Inferior parietal cortex (tissue), 1 donor: ENCODE measurements around the gene ARL5B.
A peak's percentile ranks its signal among the peaks of the same experiment; 100 is the strongest.
"Not testable (repeated sequence)": the region's sequence is repeated elsewhere in the genome, so short reads cannot be mapped to it uniquely, and the experiment has no call there.

ENCODE experiments used
- DNase-seq: peaks from one replicate; pipeline ENCODE4 v3.0.0-alpha.2; 2016; ENCODE audit errors: extremely low spot score

Gene ARL5B, protein sequence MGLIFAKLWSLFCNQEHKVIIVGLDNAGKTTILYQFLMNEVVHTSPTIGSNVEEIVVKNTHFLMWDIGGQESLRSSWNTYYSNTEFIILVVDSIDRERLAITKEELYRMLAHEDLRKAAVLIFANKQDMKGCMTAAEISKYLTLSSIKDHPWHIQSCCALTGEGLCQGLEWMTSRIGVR

DNA sequence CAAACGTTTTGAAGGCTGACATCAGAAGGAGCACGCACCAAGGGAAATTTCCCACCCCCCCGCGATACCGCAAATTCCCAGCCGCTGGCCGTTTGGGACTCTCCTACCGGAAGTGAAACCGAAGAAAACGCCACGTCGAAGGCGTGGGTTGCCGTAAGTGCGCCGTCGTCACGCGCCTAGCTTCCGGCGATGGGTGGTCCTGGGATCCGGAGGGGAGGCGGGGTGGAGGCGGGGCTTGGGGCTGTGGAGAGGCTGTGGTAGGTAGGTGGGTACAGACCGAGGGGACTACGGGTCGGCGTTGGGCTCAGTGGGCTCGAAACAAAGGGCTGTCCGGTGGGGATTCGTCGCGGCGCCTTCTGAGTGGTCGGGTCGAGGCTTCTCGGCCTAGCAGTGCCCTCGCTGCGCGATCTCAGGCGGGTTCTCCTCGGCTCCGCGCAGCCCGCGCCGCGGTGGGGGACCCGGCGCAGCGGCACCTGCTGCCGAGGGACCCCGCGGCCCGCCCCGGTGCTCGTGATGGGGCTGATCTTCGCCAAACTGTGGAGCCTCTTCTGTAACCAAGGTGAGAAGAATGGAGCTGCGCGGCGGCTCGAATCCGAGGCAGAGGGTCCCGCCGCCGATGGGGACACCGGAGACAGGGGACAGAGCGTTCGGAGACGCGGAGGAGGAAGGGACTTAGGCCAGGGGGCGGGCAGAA, at the start of gene ARL5B:
Gene ARL5B (plus strand): TSS at position 307 of the 694 bp plus-strand sequence. CDS start 207 bp downstream, at position 514.
- peak; percentile 95 for DNase-seq

DNA sequence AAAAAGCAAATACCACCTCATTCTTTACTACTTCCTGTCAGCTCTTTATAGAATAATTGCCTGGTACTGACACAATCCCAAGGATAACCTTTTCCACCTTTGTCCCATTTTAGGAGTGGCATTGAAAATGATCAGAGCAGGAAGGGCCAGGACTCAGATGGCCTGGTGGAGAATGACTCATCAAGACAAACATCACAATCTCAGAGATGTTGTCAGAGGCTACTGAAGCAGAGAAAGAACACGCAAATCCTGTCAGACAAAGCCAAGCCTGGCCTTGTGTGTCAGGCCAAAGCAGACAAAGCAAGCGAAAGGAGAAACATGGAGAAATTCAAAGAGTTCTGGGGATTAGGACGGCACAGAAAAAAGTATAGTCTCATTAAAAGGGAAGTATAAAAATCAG, 48.7 kb upstream of the ARL5B start:
- no peak for DNase-seq

- no peak for DNase-seq
Observed at GRCh38 chr10:18611168-18611567, 48.1 kb upstream of the ARL5B start.

DNA sequence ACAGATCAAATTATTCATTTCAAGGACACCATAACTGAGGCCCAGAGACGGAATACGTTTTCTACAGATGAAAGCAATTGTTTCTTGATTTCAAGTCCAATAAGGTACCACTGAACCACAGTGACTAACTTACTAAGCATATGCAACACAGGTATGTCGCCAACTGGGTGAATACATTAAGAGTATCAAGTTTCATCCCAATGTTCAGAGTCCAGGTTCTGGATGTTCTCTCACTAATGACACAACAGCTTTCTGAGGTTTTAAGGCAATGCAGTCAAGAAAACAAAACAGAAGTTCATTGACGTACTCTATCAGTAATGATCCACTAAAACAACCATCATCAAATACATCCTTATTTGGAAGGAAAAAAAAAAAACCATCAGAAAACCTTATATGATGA, 43.6 kb upstream of the ARL5B start:
- DNase-seq = no peak

DNA sequence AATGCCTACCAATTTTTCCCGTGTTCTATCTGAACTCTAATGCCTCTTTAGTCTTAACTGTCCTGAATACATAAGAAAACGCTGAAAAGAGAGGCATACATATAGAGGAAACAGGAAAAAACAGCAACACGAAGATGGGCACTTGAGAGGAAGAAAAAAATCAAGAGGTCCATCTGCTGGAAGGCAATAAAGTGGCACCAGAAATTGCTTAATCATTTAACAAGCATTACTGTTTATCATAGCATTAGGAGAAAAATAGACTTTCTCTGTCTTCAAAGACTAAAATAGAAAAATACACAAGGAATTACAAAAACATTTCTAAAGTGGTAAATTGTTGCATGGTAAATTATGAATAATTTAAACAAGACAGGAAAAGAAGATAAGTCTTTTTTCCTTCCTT, 42.9 kb upstream of the ARL5B start:
- no peak for DNase-seq

DNA sequence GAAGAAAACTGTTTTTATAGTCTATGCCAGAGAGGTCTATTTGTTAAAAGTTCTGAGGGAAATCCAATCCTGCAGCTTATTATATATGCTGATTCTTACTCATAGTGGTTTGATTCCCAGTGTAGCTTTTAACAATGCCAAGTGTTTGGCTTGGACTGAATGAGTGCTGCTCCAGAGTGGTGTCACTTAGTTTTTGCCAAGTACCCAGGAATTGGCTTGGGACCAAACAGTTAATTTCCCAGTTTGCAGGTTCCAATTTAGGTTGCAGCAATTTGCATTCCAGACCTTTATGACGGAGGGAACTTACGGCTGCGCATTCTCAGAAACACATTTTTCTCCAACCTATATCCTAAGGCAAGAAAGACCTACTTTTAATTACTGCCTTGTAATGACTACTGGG, 40.2 kb upstream of the ARL5B start:
- DNase-seq = no peak

- no peak for DNase-seq
Observed at GRCh38 chr10:18620856-18621255, 38.4 kb upstream of the ARL5B start.

GRCh38 chr10:18623671-18624070, 35.6 kb upstream of the ARL5B start:
- not testable (repeated sequence) for DNase-seq

DNA sequence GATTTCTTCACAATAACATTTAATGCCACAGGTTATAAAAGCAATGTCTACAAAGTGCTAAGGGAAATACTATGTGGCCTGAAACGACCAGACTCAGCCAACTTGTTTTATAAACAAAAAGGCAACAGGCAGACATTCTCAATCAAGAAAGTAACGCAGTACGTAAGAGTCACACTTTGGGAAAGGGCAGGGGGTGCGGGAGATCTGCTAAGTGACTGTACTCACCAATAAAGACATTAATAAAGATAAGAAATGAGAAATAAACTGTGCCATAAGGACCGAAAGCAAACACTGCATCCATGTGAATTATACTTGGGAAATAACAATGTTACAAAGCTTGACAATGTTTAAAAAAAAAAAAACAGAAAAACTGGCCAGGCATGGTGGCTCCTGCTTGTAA, 33.3 kb upstream of the ARL5B start:
- no peak for DNase-seq

- not testable (repeated sequence) for DNase-seq
Observed at GRCh38 chr10:18627452-18628018, 31.7 kb upstream of the ARL5B start.

GRCh38 chr10:18632500-18632899, 26.7 kb upstream of the ARL5B start:
- DNase-seq = not testable (repeated sequence)

DNA sequence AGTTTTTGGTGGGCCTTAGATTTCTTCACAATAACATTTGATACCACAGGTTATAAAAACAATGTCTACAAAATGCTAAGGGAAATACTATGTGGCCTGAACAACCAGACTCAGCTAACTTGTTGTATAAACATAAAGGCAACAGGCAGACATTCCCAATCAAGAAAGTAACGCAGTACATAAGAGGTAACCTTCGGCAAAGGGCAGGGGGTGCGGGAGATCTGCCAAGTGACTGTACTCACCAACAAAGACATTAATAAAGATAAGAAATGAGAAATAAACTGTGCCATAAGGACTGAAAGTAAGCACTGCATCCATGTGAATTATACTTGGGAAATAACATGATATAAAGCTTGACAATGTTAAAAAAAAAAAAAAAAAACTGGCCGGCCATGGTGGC, 23.2 kb upstream of the ARL5B start:
- no peak for DNase-seq

GRCh38 chr10:18637400-18637799, 21.8 kb upstream of the ARL5B start:
- not testable (repeated sequence) for DNase-seq

- DNase-seq = not testable (repeated sequence)
Observed at GRCh38 chr10:18639719-18640118, 19.5 kb upstream of the ARL5B start.

DNA sequence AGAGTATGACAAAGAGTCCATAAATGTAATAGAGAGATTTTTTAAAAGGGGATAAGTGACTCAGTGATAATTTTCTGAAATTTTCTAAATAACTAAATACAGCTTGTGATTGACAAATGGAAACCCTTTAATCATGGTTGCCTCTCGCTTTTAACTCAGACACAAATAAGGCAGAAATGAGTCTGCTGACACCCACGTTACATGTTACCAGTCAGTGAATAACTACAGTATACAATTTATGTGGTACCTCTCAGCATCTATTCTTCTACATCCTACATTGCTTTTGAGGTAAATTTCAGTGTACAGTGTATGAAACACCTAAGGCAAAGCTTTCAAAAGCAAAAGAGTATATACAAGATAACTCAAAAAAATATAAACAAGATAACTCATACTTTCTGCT, 12.1 kb upstream of the ARL5B start:
- DNase-seq = no peak

DNA sequence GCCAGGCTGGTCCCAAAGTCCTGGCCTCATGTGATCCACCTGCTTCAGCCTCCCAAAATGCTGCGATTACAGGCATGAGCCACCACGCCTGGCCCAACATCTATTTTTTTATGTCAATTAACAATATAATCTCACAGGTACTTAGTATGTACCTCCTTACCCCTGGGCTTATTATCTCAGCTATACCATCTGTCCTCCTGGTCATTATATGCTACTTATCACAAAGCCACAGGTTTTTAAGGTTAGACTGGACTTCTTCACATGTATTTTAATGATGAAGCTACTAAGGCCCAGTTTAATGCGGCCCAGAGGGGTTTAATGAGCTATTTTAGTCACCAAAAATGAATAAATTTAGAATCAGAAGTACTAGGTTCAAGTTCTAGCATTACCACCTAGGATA, 11.3 kb upstream of the ARL5B start:
- DNase-seq = no peak

DNA sequence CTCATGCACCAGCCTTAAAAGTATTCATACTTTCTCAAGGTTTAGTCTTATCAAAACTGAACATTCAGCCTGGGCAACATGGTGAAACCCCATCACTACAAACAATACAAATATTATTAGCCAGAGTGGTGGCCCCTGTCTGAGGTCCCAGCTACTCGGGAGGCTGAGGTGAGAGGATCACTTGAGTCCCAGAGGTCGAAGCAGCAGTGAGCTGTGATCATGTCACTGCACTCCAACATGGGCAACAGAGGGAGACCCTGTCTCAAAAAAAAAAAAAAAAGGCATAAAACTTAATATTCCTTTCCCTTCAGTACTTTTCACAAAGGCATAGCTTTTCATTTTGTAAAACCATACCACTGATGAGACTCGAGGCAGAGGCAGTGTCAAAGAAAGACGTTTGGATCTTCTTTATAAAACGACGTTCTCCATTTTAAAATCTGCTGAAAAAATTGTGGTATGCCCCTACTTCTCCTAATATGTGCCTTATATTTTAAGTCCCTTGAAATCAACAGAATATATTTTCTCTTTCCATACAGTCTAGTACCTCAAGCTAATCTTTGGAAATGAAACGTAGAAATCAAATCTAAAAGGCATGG, 9.8 kb upstream of the ARL5B start:
- no peak for DNase-seq

DNA sequence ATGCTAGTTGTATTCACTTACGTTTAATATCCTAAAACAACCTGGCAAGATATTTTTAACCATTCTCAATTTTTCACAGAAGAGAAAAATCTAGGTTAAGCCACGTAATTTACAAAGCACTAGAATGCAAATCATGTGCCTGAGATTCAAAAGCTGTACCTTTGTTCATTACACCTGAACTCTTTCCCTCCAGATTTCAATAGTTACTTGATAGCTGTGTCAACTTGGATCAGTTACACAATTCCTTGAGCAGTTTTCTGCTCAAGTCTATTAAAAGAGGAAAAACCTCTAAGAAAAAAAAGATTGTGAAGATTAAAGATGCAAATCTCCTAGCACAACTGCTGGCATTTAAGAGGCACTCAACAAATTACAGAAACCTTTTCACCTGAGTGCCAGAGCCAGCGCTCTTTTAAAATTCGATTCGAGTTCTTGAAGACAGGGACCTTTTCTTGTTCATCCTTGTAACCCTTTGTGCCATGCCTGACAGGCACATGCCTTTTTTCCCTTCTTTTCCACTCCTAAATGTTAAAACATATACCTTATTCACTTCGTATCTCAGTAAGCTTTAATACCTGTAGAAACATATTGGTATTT, 8.7 kb upstream of the ARL5B start:
- no peak for DNase-seq

- peak; percentile 90 for DNase-seq
Observed at GRCh38 chr10:18651324-18652007, 7.8 kb upstream of the ARL5B start, which contains the start of gene NSUN6. Gene NSUN6, minus strand, starts transcription at chr10:18651587. Its CDS starts 384 bp downstream, at chr10:18651203.

GRCh38 chr10:18653112-18653511, 6.1 kb upstream of the ARL5B start:
- no peak for DNase-seq

GRCh38 chr10:18656724-18657123, 2.5 kb upstream of the ARL5B start:
- no peak for DNase-seq
